Vagina (tissue), 2 donors: Measurements from ENCODE around the gene FAM204A. TPM values are rescaled to one million over a fixed set of nuclear protein-coding genes. Genes with fewer than 3 reads are reported as not detected.

Experiments
- DNase-seq, 2 donors: peaks; one replicate each; pipeline ENCODE4 v3.0.0-alpha.2; 2017; ENCODE audit errors: extremely low spot score in 2 of 2
- H3K27ac ChIP-seq: fragments of 200-600 bp; sonication (generic); one replicate; pipeline ENCODE4 v1.5.1; 2019
- H3K27me3 ChIP-seq: fragments of 200-600 bp; sonication (generic); one replicate; pipeline ENCODE4 v1.5.1; 2019
- H3K36me3 ChIP-seq, 2 donors: fragments of 200-600 bp; sonication (generic); one replicate each; pipeline ENCODE4 v1.5.1; 2017 to 2019
- H3K4me1 ChIP-seq: fragments of 200-600 bp; sonication (generic); one replicate; pipeline ENCODE4 v1.5.1; 2019
- H3K4me3 ChIP-seq, 2 donors: fragments of 200-600 bp; sonication (generic); 1 replicate in 1 of 2; 2 replicates in 1 of 2; pipeline ENCODE4 v1.5.1; 2016 to 2019
- H3K9me3 ChIP-seq: fragments of 200-600 bp; sonication (generic); one replicate; pipeline ENCODE4 v1.5.1; 2019
- CTCF ChIP-seq, 3 experiments: fragments of 450-650 bp in 2 of 3; fragments of 200-600 bp in 1 of 3; sonication (generic) in 1 of 3; IDR thresholded peaks; one replicate each; pipeline ENCODE4 v1.5.1; 2017 to 2019; ENCODE audit warnings: antibody characterized with exemption in 3 of 3, mild to moderate bottlenecking in 2 of 3, moderate library complexity in 2 of 3
- POLR2A ChIP-seq, 2 donors: fragments of 450-650 bp; IDR thresholded peaks; one replicate each; pipeline ENCODE4 v1.6.1; 2017; ENCODE audit warnings: antibody characterized with exemption in 2 of 2, mild to moderate bottlenecking in 2 of 2, moderate library complexity in 2 of 2
- POLR2AphosphoS5 ChIP-seq, 2 donors: sonication (generic); formaldehyde crosslinking; IDR thresholded peaks; one replicate each; pipeline ENCODE4 v1.9.0; 2017; ENCODE audit warnings: antibody characterized with exemption in 2 of 2, mild to moderate bottlenecking in 2 of 2, low read depth in 1 of 2; ENCODE audit not compliant: insufficient read depth in 1 of 2
- intact Hi-C: fragments of 100-400 bp; cut with DNase I; formaldehyde crosslinking; loops from one replicate; pipeline ENCODE4 v1.15.1; 2023
- total RNA-seq: library from RNA; depleted of rRNA; stranded (reverse); fragments of >200 nt; gene quantifications from one replicate; pipeline ENCODE4 v1.2.3, GENCODE V29; 2016

The FAM204A gene
- total RNA-seq, 1 donor from 2014 or later: 23.1 TPM

- DNase-seq: no peak
- Histone ChIP-seq H3K4me3 (no peak overlapping the region), H3K4me1 (no peaks in the 10 kb centered on the region), H3K9me3 (no peaks in the 10 kb centered on the region), H3K27ac (no peak overlapping the region), H3K27me3 (no peaks in the 10 kb centered on the region), H3K36me3 (no peaks in the 10 kb centered on the region)
- intact Hi-C loops: no loop called here
- TF ChIP-seq POLR2AphosphoS5 (IDR thresholded peaks at IDR 0.05; ENCODE audit: insufficient read depth in 1 of 2, low read depth in 1 of 2): no peak
- no peak for TF ChIP-seq POLR2A (IDR thresholded peaks at IDR 0.05)
- TF ChIP-seq CTCF (IDR thresholded peaks at IDR 0.05): no peak
Measured at GRCh38 chr10:118286051-118286838, 55.9 kb downstream of the FAM204A start.

GRCh38 chr10:118282670-118283069 lies 59.5 kb downstream of the FAM204A start:
- no peaks in the 10 kb centered on the region for H3K36me3 ChIP-seq
- no peak overlapping the region for H3K4me3 ChIP-seq
- no peaks in the 10 kb centered on the region for H3K9me3 ChIP-seq
- TF ChIP-seq CTCF (IDR thresholded peaks at IDR 0.05) (no peak), POLR2A (IDR thresholded peaks at IDR 0.05) (no peak), POLR2AphosphoS5 (IDR thresholded peaks at IDR 0.05; ENCODE audit: insufficient read depth in 1 of 2, low read depth in 1 of 2) (no peak)
- intact Hi-C loops: no loop called here
- no peak overlapping the region for H3K27ac ChIP-seq
- H3K4me1 ChIP-seq: no peaks in the 10 kb centered on the region
- H3K27me3 ChIP-seq: no peaks in the 10 kb centered on the region
- DNase-seq: no peak

- no peaks in the 10 kb centered on the region for H3K36me3 ChIP-seq
- no peak overlapping the region for H3K27ac ChIP-seq
- DNase-seq: no peak
- H3K27me3 ChIP-seq: no peaks in the 10 kb centered on the region
- intact Hi-C loops: no loop called here
- no peaks in the 10 kb centered on the region for H3K4me1 ChIP-seq
- TF ChIP-seq POLR2AphosphoS5 (IDR thresholded peaks at IDR 0.05; ENCODE audit: insufficient read depth in 1 of 2, low read depth in 1 of 2): no peak
- TF ChIP-seq CTCF (IDR thresholded peaks at IDR 0.05): no peak
- no peak for TF ChIP-seq POLR2A (IDR thresholded peaks at IDR 0.05)
- no peaks in the 10 kb centered on the region for H3K9me3 ChIP-seq
- no peak overlapping the region for H3K4me3 ChIP-seq
Measured at GRCh38 chr10:118278649-118279048, 63.5 kb downstream of the FAM204A start.

- Histone ChIP-seq H3K4me3 (no peak overlapping the region), H3K27me3 (no peaks in the 10 kb centered on the region), H3K36me3 (no peaks in the 10 kb centered on the region), H3K9me3 (no peaks in the 10 kb centered on the region), H3K27ac (no peak overlapping the region), H3K4me1 (no peaks in the 10 kb centered on the region)
- DNase-seq: no peak
- TF ChIP-seq POLR2A (IDR thresholded peaks at IDR 0.05) (no peak), POLR2AphosphoS5 (IDR thresholded peaks at IDR 0.05; ENCODE audit: insufficient read depth in 1 of 2, low read depth in 1 of 2) (no peak), CTCF (IDR thresholded peaks at IDR 0.05) (no peak)
- intact Hi-C loops: no loop called here
Measured at GRCh38 chr10:118277871-118278270, 64.3 kb downstream of the FAM204A start.

GRCh38 chr10:118276727-118277126 lies 65.4 kb downstream of the FAM204A start:
- TF ChIP-seq CTCF (IDR thresholded peaks at IDR 0.05) (no peak), POLR2A (IDR thresholded peaks at IDR 0.05) (no peak), POLR2AphosphoS5 (IDR thresholded peaks at IDR 0.05; ENCODE audit: insufficient read depth in 1 of 2, low read depth in 1 of 2) (no peak)
- Histone ChIP-seq H3K4me3 (no peak overlapping the region), H3K4me1 (peaks cover under 1% of the 10 kb centered on the region), H3K27me3 (no peaks in the 10 kb centered on the region), H3K9me3 (no peaks in the 10 kb centered on the region), H3K27ac (no peak overlapping the region), H3K36me3 (no peaks in the 10 kb centered on the region)
- DNase-seq: no peak
- intact Hi-C loops: no loop called here
